Hepatocyte (in vitro differentiated cells): ENCODE data around the gene B3GNT3. TPM values are rescaled to one million over a fixed set of nuclear protein-coding genes. Genes with fewer than 3 reads are reported as not detected.

ENCODE experiments used
- DNase-seq: peaks from one replicate; pipeline ENCODE4 v3.0.0-alpha.2; 2016; ENCODE audit warnings: low spot score
- H2AFZ ChIP-seq: fragments of 200-600 bp; sonication (generic); 2 replicates; pipeline ENCODE4 v1.6.0; 2016; ENCODE audit warnings: antibody characterized with exemption, mild to moderate bottlenecking
- H3K27ac ChIP-seq: fragments of 200-600 bp; sonication (generic); 2 replicates; pipeline ENCODE4 v1.5.1; 2016; ENCODE audit warnings: mild to moderate bottlenecking
- H3K27me3 ChIP-seq: fragments of 200-600 bp; sonication (generic); 2 replicates; pipeline ENCODE4 v1.6.1; 2016
- H3K36me3 ChIP-seq: fragments of 200-600 bp; sonication (generic); replicated peaks from 2 replicates; pipeline ENCODE4 v1.5.1; 2016; ENCODE audit warnings: low read depth; ENCODE audit not compliant: insufficient read depth
- H3K4me1 ChIP-seq: fragments of 200-600 bp; sonication (generic); 2 replicates; pipeline ENCODE4 v1.5.1; 2016; ENCODE audit warnings: mild to moderate bottlenecking, moderate library complexity; ENCODE audit not compliant: insufficient read depth
- H3K4me2 ChIP-seq: fragments of 200-600 bp; sonication (generic); 2 replicates; pipeline ENCODE4 v1.6.0; 2016
- H3K4me3 ChIP-seq: fragments of 200-600 bp; sonication (generic); 2 replicates; pipeline ENCODE4 v1.5.1; 2016; ENCODE audit warnings: mild to moderate bottlenecking
- H3K79me2 ChIP-seq: fragments of 200-600 bp; sonication (generic); 2 replicates; pipeline ENCODE4 v1.6.0; 2017; ENCODE audit warnings: mild to moderate bottlenecking
- H3K9me2 ChIP-seq: fragments of 200-600 bp; sonication (generic); replicated peaks from 2 replicates; pipeline ENCODE4 v1.6.0; 2017; ENCODE audit warnings: mild to moderate bottlenecking; ENCODE audit not compliant: insufficient read depth
- H3K9me3 ChIP-seq: fragments of 200-600 bp; sonication (generic); 2 replicates; pipeline ENCODE4 v1.5.1; 2016; ENCODE audit warnings: low read depth, mild to moderate bottlenecking
- H4K20me1 ChIP-seq: fragments of 200-600 bp; sonication (generic); 2 replicates; pipeline ENCODE4 v1.6.0; 2016; ENCODE audit warnings: mild to moderate bottlenecking; ENCODE audit not compliant: insufficient read depth, poor library complexity, severe bottlenecking
- EZH2 ChIP-seq: fragments of 200-600 bp; sonication (generic); IDR thresholded peaks from 2 replicates; pipeline ENCODE4 v1.6.1; 2016; ENCODE audit warnings: antibody characterized with exemption, mild to moderate bottlenecking, borderline replicate concordance
- EZH2phosphoT487 ChIP-seq: fragments of 200-600 bp; sonication (generic); IDR thresholded peaks from one replicate; pipeline ENCODE4 v1.6.1; 2018; ENCODE audit warnings: antibody characterized with exemption, mild to moderate bottlenecking, low read depth, moderate library complexity; ENCODE audit not compliant: unreplicated experiment, severe bottlenecking
- WGBS: methylation state at CpG from one replicate; pipeline ENCODE4 v1.1.6; 2016; ENCODE audit warnings: low lambda C conversion rate; ENCODE audit errors: missing lambda C conversion rate; 5-methylcytosine and 5-hydroxymethylcytosine counted together
- polyA plus RNA-seq: library from polyadenylated mRNA; unstranded; fragments of >200 nt; fragmentation: Nextera tagmentation; extraction: Ambion mirVana; gene quantifications from 2 replicates; pipeline ENCODE4 v1.2.1, GENCODE V29; 2016
- total RNA-seq: library from RNA; depleted of rRNA; stranded (reverse); fragments of >200 nt; gene quantifications from 2 replicates; pipeline ENCODE4 v1.2.3, GENCODE V29; 2014
- TF ChIP-seq, protein P1 (sequence below): fragments of 200-600 bp; sonication (generic); IDR thresholded peaks from 2 replicates; pipeline ENCODE4 v1.5.1; 2016; ENCODE audit warnings: antibody characterized with exemption, mild to moderate bottlenecking; ENCODE audit not compliant: poor library complexity

B3GNT3 gene
- total and polyA plus RNA-seq, 2 experiments from 2014 or later, result 14.6 to 19.1 TPM

DNA sequence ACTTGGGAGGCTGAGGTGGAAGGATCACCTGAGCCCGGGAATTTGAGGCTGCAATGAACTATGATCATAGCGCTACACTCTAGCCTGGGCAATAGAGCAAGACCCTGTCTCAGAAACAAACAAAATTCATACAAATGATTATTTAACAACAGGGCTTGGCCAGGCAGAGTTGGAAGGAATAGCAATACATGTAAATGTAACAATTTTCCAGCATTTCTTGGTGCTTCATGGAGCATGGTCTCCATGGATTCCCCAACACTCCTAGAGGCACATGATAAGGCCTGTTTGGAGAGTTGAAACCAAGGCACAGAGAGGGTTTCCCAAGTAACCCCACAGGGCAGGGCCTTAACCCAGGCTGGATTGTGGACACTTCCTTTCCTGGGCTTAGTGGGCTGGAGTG, 16.2 kb downstream of the B3GNT3 start:
- Histone ChIP-seq H2AFZ (no peak overlapping the region), H3K36me3 (no peaks in the 10 kb centered on the region), H3K4me3 (no peak overlapping the region), H3K4me2 (no peak overlapping the region), H3K27ac (no peak overlapping the region), H3K9me2 (no peaks in the 10 kb centered on the region), H3K27me3 (no peaks in the 10 kb centered on the region), H3K9me3 (no peaks in the 10 kb centered on the region), H3K79me2 (no peaks in the 10 kb centered on the region), H4K20me1 (no peaks in the 10 kb centered on the region), H3K4me1 (no peaks in the 10 kb centered on the region)
- 100% methylated on average over 2 of the region's 2 CpGs for WGBS
- DNase-seq, result no peak
- TF ChIP-seq EZH2phosphoT487, result no peak
- TF ChIP-seq EZH2, result no peak
- TF ChIP-seq, protein P1, sequence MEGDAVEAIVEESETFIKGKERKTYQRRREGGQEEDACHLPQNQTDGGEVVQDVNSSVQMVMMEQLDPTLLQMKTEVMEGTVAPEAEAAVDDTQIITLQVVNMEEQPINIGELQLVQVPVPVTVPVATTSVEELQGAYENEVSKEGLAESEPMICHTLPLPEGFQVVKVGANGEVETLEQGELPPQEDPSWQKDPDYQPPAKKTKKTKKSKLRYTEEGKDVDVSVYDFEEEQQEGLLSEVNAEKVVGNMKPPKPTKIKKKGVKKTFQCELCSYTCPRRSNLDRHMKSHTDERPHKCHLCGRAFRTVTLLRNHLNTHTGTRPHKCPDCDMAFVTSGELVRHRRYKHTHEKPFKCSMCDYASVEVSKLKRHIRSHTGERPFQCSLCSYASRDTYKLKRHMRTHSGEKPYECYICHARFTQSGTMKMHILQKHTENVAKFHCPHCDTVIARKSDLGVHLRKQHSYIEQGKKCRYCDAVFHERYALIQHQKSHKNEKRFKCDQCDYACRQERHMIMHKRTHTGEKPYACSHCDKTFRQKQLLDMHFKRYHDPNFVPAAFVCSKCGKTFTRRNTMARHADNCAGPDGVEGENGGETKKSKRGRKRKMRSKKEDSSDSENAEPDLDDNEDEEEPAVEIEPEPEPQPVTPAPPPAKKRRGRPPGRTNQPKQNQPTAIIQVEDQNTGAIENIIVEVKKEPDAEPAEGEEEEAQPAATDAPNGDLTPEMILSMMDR, result no peak

DNA sequence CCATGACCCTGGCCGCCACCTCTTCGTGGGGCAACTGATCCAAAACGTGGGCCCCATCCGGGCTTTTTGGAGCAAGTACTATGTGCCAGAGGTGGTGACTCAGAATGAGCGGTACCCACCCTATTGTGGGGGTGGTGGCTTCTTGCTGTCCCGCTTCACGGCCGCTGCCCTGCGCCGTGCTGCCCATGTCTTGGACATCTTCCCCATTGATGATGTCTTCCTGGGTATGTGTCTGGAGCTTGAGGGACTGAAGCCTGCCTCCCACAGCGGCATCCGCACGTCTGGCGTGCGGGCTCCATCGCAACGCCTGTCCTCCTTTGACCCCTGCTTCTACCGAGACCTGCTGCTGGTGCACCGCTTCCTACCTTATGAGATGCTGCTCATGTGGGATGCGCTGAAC, 16.7 kb downstream of the B3GNT3 start:
- H3K27me3 ChIP-seq, result no peaks in the 10 kb centered on the region
- no peaks in the 10 kb centered on the region for H3K4me1 ChIP-seq
- no peak overlapping the region for H3K4me3 ChIP-seq
- H3K9me3 ChIP-seq, result no peaks in the 10 kb centered on the region
- H4K20me1 ChIP-seq, result no peaks in the 10 kb centered on the region
- WGBS, result 89% methylated on average over 20 of the region's 20 CpGs
- no peak overlapping the region for H3K27ac ChIP-seq
- H3K36me3 ChIP-seq, result no peaks in the 10 kb centered on the region
- no peak for DNase-seq
- no peak overlapping the region for H2AFZ ChIP-seq
- TF ChIP-seq EZH2, result no peak
- no peaks in the 10 kb centered on the region for H3K9me2 ChIP-seq
- H3K4me2 ChIP-seq, result no peak overlapping the region
- no peaks in the 10 kb centered on the region for H3K79me2 ChIP-seq

DNA sequence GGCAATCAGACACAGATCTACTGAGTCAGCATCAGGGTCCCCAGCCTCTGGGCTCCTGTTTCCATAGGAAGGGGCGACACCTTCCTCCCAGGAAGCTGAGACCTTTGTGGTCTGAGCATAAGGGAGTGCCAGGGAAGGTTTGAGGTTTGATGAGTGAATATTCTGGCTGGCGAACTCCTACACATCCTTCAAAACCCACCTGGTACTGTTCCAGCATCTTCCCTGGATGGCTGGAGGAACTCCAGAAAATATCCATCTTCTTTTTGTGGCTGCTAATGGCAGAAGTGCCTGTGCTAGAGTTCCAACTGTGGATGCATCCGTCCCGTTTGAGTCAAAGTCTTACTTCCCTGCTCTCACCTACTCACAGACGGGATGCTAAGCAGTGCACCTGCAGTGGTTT, 17.2 kb downstream of the B3GNT3 start:
- Histone ChIP-seq H3K36me3 (no peaks in the 10 kb centered on the region), H3K27me3 (no peaks in the 10 kb centered on the region), H2AFZ (no peak overlapping the region)

DNA sequence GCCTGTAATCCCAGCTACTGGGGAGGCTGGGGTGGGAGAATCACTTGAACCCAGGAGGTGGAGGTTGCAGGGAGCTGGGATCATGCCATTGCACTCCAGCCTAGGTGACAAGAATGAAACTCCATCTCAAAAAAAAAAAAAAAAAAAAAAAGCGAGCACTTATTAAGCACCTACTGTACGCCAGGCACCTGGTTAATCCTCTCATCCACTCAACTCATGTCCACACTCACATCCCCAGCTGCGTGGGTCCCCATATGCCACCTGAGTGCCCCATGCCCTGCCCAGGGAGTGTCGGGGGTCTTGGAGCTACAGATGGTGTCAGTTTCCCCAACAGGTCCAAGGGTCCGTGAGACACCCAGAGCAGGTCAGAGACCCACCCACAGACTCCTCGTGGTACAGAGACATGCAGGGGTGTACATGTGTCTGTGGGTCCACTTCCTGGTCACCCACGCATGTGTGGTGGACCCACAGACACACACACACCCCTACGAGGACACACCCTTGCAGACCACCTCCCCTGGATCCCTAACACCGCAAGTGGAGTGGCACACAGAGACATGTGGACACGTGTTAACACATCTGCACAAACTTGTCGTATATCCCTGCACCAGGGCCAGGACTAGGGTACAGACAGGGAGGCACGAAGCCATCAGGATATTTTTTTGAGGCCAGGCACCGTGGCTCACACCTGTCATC, 22.9 kb downstream of the B3GNT3 start:
- H3K4me1 ChIP-seq, result no peaks in the 10 kb centered on the region
- H3K4me3 ChIP-seq, result no peak overlapping the region
- H2AFZ ChIP-seq, result no peak overlapping the region
- no peaks in the 10 kb centered on the region for H3K36me3 ChIP-seq
- 80% methylated on average over 13 of the region's 13 CpGs for WGBS
- H3K9me2 ChIP-seq, result no peaks in the 10 kb centered on the region
- H3K4me2 ChIP-seq, result no peak overlapping the region
- no peaks in the 10 kb centered on the region for H3K27me3 ChIP-seq
- H3K79me2 ChIP-seq, result no peaks in the 10 kb centered on the region
- no peaks in the 10 kb centered on the region for H3K9me3 ChIP-seq
- H4K20me1 ChIP-seq, result no peaks in the 10 kb centered on the region
- TF ChIP-seq, protein P1, result no peak
- TF ChIP-seq EZH2 (no peak), EZH2phosphoT487 (no peak)
- no peak overlapping the region for H3K27ac ChIP-seq
- DNase-seq, result no peak

More for the DNA sequence above, 17.2 kb downstream of the B3GNT3 start:
- Histone ChIP-seq H4K20me1 (no peaks in the 10 kb centered on the region), H3K79me2 (no peaks in the 10 kb centered on the region), H3K4me2 (no peak overlapping the region), H3K4me1 (no peaks in the 10 kb centered on the region), H3K9me2 (no peaks in the 10 kb centered on the region), H3K27ac (no peak overlapping the region), H3K9me3 (no peaks in the 10 kb centered on the region), H3K4me3 (no peak overlapping the region)
- WGBS, result 77% methylated on average over 5 of the region's 5 CpGs
- DNase-seq, result no peak
- no peak for TF ChIP-seq EZH2phosphoT487
- TF ChIP-seq, protein P1, result no peak
- no peak for TF ChIP-seq EZH2
